HCT116 (cell line): ENCODE data around the gene SYNE2. TPM values are rescaled to one million over a fixed set of nuclear protein-coding genes. Genes with fewer than 3 reads are reported as not detected.

Experiments
- ATAC-seq: fragments of 200-7000 bp; cut with Tn5 transposase; 2 replicates; pipeline ENCODE4 v1.9.1; 2020; ENCODE audit warnings: mild to moderate bottlenecking, moderate library complexity
- BruUV-seq: library from RNA; stranded (reverse); fragments of 400-500 nt; replicated peaks from 2 replicates; lab custom pipeline; 2021; lab: Mats Ljungman, UMichigan
- CTCF ChIA-PET: fragments of 300-600 bp; sonication (Branson Sonifier 250); formaldehyde crosslinking; loops from one replicate; lab custom pipeline; 2021; ENCODE audit warnings: antibody characterized with exemption; lab: Charles Lee
- POLR2A ChIA-PET: fragments of 300-600, 350-600 bp; sonication (Branson Sonifier 250); formaldehyde crosslinking; loops from one replicate; lab custom pipeline; 2021; ENCODE audit warnings: antibody characterized with exemption; lab: Charles Lee
- RAD21 ChIA-PET, 2 experiments: fragments of 300-600 bp; sonication (Branson Sonifier 250); formaldehyde crosslinking; loops; one replicate each; lab custom pipeline; 2023; ENCODE audit warnings: low total read pairs in 2 of 2; ENCODE audit not compliant: uncharacterized antibody in 2 of 2, unreplicated experiment in 2 of 2, low non-redundant PET in 1 of 2; lab: Charles Lee
- DNase-seq: peaks from one replicate; pipeline ENCODE4 v3.0.0-alpha.2; 2010; ENCODE audit warnings: low read depth, low spot score
- H2AFZ ChIP-seq: fragments of 200-600 bp; shearing (Covaris generic), sonication (generic); 2 replicates; pipeline ENCODE4 v1.6.1; 2017; ENCODE audit warnings: low read depth, mixed run types, mixed read lengths, antibody characterized with exemption, low read length; ENCODE audit not compliant: poor library complexity, severe bottlenecking
- H3K27ac ChIP-seq: 2 replicates; pipeline ENCODE4 v1.5.1; 2012; ENCODE audit warnings: low read depth, low read length
- H3K27me3 ChIP-seq: fragments of 200-600 bp; sonication (generic); 2 replicates; pipeline ENCODE4 v1.6.1; 2016; ENCODE audit warnings: mixed run types, low read length, mixed read lengths; ENCODE audit not compliant: insufficient read depth
- H3K36me3 ChIP-seq, 2 experiments: fragments of 200-500 bp in 1 of 2; fragments of 200-600 bp in 1 of 2; sonication (Bioruptor generic) in 1 of 2; sonication (generic) in 1 of 2; 2 replicates each; pipeline versions ENCODE4 v1.5.1 to v1.6.1; 2014 to 2016; ENCODE audit warnings: low read length in 2 of 2, inconsistent platforms in 1 of 2, mixed read lengths in 1 of 2, mixed run types in 1 of 2; ENCODE audit not compliant: insufficient read depth in 2 of 2, control insufficient read depth in 1 of 2
- H3K4me1 ChIP-seq, 2 experiments: fragments of 200-600 bp in 1 of 2; sonication (generic) in 1 of 2; 2 replicates each; pipeline versions ENCODE4 v1.5.1 to v1.6.1; 2012 to 2017; ENCODE audit warnings: low read length in 2 of 2, inconsistent platforms in 1 of 2, mild to moderate bottlenecking in 1 of 2, mixed read lengths in 1 of 2, mixed run types in 1 of 2, moderate library complexity in 1 of 2; ENCODE audit not compliant: insufficient read depth in 2 of 2, control insufficient read depth in 1 of 2
- H3K4me2 ChIP-seq: fragments of 200-600 bp; sonication (generic); 2 replicates; pipeline ENCODE4 v1.6.1; 2017; ENCODE audit warnings: mixed run types, low read length, mixed read lengths
- H3K4me3 ChIP-seq, 2 experiments: fragments of 200-600 bp in 1 of 2; sonication (generic) in 1 of 2; replicated peaks in 1 of 2; 2 replicates each; pipeline ENCODE4 v1.5.1; 2011 to 2016; ENCODE audit warnings: low read length in 2 of 2, control low read depth in 1 of 2, low read depth in 1 of 2, mild to moderate bottlenecking in 1 of 2, mixed read lengths in 1 of 2, mixed run types in 1 of 2
- H3K79me2 ChIP-seq: fragments of 200-600 bp; sonication (generic); 2 replicates; pipeline ENCODE4 v1.6.1; 2017; ENCODE audit warnings: mild to moderate bottlenecking, mixed run types, low read length, moderate library complexity, mixed read lengths; ENCODE audit not compliant: insufficient read depth
- H3K9ac ChIP-seq: fragments of 200-600 bp; sonication (generic); 2 replicates; pipeline ENCODE4 v1.6.1; 2016; ENCODE audit warnings: low read length, mixed read lengths
- H3K9me2 ChIP-seq: fragments of 200-600 bp; sonication (generic), shearing (Covaris generic); 2 replicates; pipeline ENCODE4 v1.6.1; 2017; ENCODE audit warnings: mixed run types, mild to moderate bottlenecking, moderate library complexity; ENCODE audit not compliant: insufficient read depth
- H3K9me3 ChIP-seq, 2 experiments: fragments of 200-500 bp in 1 of 2; fragments of 200-600 bp in 1 of 2; sonication (Bioruptor generic) in 1 of 2; sonication (generic) in 1 of 2; 2 replicates each; pipeline ENCODE4 v1.6.1; 2014 to 2017; ENCODE audit warnings: low read length in 2 of 2, mixed read lengths in 2 of 2, inconsistent platforms in 1 of 2, low read depth in 1 of 2, mild to moderate bottlenecking in 1 of 2, mixed run types in 1 of 2, moderate library complexity in 1 of 2; ENCODE audit not compliant: control insufficient read depth in 1 of 2, insufficient read depth in 1 of 2
- H4K20me1 ChIP-seq: fragments of 200-600 bp; sonication (generic), shearing (Covaris generic); 2 replicates; pipeline ENCODE4 v1.6.1; 2017; ENCODE audit warnings: mixed run types, mild to moderate bottlenecking, moderate library complexity; ENCODE audit not compliant: insufficient read depth
- ATF3 ChIP-seq: IDR thresholded peaks from 2 replicates; pipeline ENCODE4 v1.6.1; 2012
- CBX3 ChIP-seq: IDR thresholded peaks from 2 replicates; pipeline ENCODE4 v1.6.1; 2012; ENCODE audit warnings: low read depth
- CEBPB ChIP-seq: IDR thresholded peaks from 2 replicates; pipeline ENCODE4 v1.6.1; 2012; ENCODE audit warnings: low read depth
- CTCF ChIP-seq, 3 experiments: fragments of 200-600 bp in 1 of 3; sonication (generic) in 1 of 3; IDR thresholded peaks in 2 of 3; conservative IDR thresholded peaks in 1 of 3; 2 replicates each; pipeline ENCODE4 v1.5.1; 2012 to 2017; ENCODE audit warnings: low read depth in 2 of 3, low read length in 2 of 3, antibody characterized with exemption in 1 of 3, borderline replicate concordance in 1 of 3, control low read depth in 1 of 3, mild to moderate bottlenecking in 1 of 3, mixed read lengths in 1 of 3, mixed run types in 1 of 3, moderate library complexity in 1 of 3; ENCODE audit not compliant: insufficient read depth in 1 of 3
- EGR1 ChIP-seq: IDR thresholded peaks from 2 replicates; pipeline ENCODE4 v1.6.1; 2012; ENCODE audit warnings: low read depth
- ELF1 ChIP-seq: IDR thresholded peaks from 2 replicates; pipeline ENCODE4 v1.6.1; 2012; ENCODE audit warnings: low read depth, borderline replicate concordance
- EZH2phosphoT487 ChIP-seq: fragments of 200-600 bp; IDR thresholded peaks from 2 replicates; pipeline ENCODE4 v1.6.1; 2018; ENCODE audit warnings: antibody characterized with exemption, borderline replicate concordance
- FOSL1 ChIP-seq: IDR thresholded peaks from 2 replicates; pipeline ENCODE4 v1.6.1; 2012; ENCODE audit warnings: low read depth
- MAX ChIP-seq: IDR thresholded peaks from 2 replicates; pipeline ENCODE4 v1.6.1; 2012
- POLR2A ChIP-seq: IDR thresholded peaks from 2 replicates; pipeline ENCODE4 v1.7.0; 2011; ENCODE audit warnings: borderline replicate concordance; ENCODE audit not compliant: insufficient read depth, insufficient read length; ENCODE audit errors: extremely low read depth
- POLR2AphosphoS5 ChIP-seq: IDR thresholded peaks from 2 replicates; pipeline ENCODE4 v1.6.1; 2011; ENCODE audit warnings: mild to moderate bottlenecking, low read depth, low read length, moderate library complexity
- RAD21 ChIP-seq: IDR thresholded peaks from 2 replicates; pipeline ENCODE4 v1.6.1; 2012; ENCODE audit warnings: low read depth, mild to moderate bottlenecking
- SRF ChIP-seq: IDR thresholded peaks from 2 replicates; pipeline ENCODE4 v1.6.1; 2012; ENCODE audit warnings: low read depth
- TCF7L2 ChIP-seq: IDR thresholded peaks from 2 replicates; pipeline ENCODE4 v1.7.0; 2011; ENCODE audit warnings: borderline replicate concordance, inconsistent platforms; ENCODE audit not compliant: insufficient read depth, insufficient read length; ENCODE audit errors: extremely low read depth
- YY1 ChIP-seq: IDR thresholded peaks from 2 replicates; pipeline ENCODE4 v1.6.1; 2011; ENCODE audit warnings: low read length, low read depth, moderate library complexity, mild to moderate bottlenecking; ENCODE audit not compliant: insufficient replicate concordance; ENCODE audit errors: extremely low read depth
- ZBTB33 ChIP-seq: IDR thresholded peaks from 2 replicates; pipeline ENCODE4 v1.6.1; 2011; ENCODE audit warnings: mild to moderate bottlenecking, low read length, moderate library complexity; ENCODE audit not compliant: insufficient replicate concordance; ENCODE audit errors: extremely low read depth
- ZFX ChIP-seq: fragments of 450-650 bp; IDR thresholded peaks from 2 replicates; pipeline ENCODE4 v1.6.1; 2017
- ZNF274 ChIP-seq: fragments of 200-500 bp; sonication (Bioruptor generic); IDR thresholded peaks from 2 replicates; pipeline ENCODE4 v1.6.1; 2014; ENCODE audit warnings: mild to moderate bottlenecking, low read depth, low read length, inconsistent platforms
- intact Hi-C: fragments of 100-400 bp; cut with micrococcal nuclease; formaldehyde crosslinking; loops from 2 replicates; pipeline ENCODE4 v1.10.0; 2022
- total RNA-seq: library from RNA; stranded (reverse); gene quantifications from one replicate; pipeline ENCODE4 v1.2.1, GENCODE V29; 2021; ENCODE audit not compliant: unreplicated experiment

SYNE2 gene
- total RNA-seq, 1 experiment from 2014 or later, result 28.8 TPM

- no peak for ATAC-seq
- Histone ChIP-seq H3K79me2 (no peaks in the 10 kb centered on the region), H3K27ac (no peak overlapping the region), H3K9me2 (no peaks in the 10 kb centered on the region), H3K27me3 (no peaks in the 10 kb centered on the region), H3K36me3 (no peaks in the 10 kb centered on the region; a peak in 1 of 4 replicates), H4K20me1 (no peaks in the 10 kb centered on the region), H3K4me3 (no peak overlapping the region), H3K4me2 (no peak overlapping the region), H3K9ac (no peak overlapping the region), H2AFZ (no peak overlapping the region), H3K9me3 (no peaks in the 10 kb centered on the region), H3K4me1 (no peaks in the 10 kb centered on the region)
- RAD21 ChIA-PET, result no interaction called here
- intact Hi-C loops, result no loop called here
- no TSS peak for BruUV-seq
- TF ChIP-seq CBX3, result no peak
- CTCF ChIA-PET, result no interaction called here
- POLR2A ChIA-PET, result no interaction called here
- DNase-seq, result no peak
These were observed 129.4 kb downstream of the SYNE2 start for GRCh38 chr14:63982156-63982555.

- BruUV-seq, result no TSS peak
- H2AFZ ChIP-seq, result no peak overlapping the region
- H3K4me3 ChIP-seq, result no peak overlapping the region
- H3K9ac ChIP-seq, result no peak overlapping the region
- POLR2A ChIA-PET, result no interaction called here
- H3K9me2 ChIP-seq, result no peaks in the 10 kb centered on the region
- intact Hi-C loops, result no loop called here
- no peaks in the 10 kb centered on the region; a peak in 1 of 4 replicates for H3K36me3 ChIP-seq
- H3K9me3 ChIP-seq, result no peaks in the 10 kb centered on the region
- RAD21 ChIA-PET, result no interaction called here
- H3K27ac ChIP-seq, result no peak overlapping the region
- H3K4me2 ChIP-seq, result no peak overlapping the region
- H3K27me3 ChIP-seq, result no peaks in the 10 kb centered on the region
- no peaks in the 10 kb centered on the region for H4K20me1 ChIP-seq
- no peaks in the 10 kb centered on the region for H3K79me2 ChIP-seq
- DNase-seq (no peak), ATAC-seq (no peak)
- CTCF ChIA-PET, result no interaction called here
- no peaks in the 10 kb centered on the region for H3K4me1 ChIP-seq
- TF ChIP-seq SRF, result no peak
- TF ChIP-seq EGR1, result no peak
- TF ChIP-seq CTCF (IDR thresholded peaks at IDR 0.05 in 2 of 3, conservative IDR thresholded peaks at IDR 0.05 in 1 of 3; ENCODE audit: borderline replicate concordance in 1 of 3, insufficient read depth in 1 of 3, low read depth in 2 of 3, low read length in 2 of 3), result no peak
- no peak for TF ChIP-seq ZBTB33
- no peak for TF ChIP-seq EZH2phosphoT487
- no peak for TF ChIP-seq CEBPB
- no peak for TF ChIP-seq YY1
- no peak for TF ChIP-seq POLR2A
- no peak for TF ChIP-seq MAX
- no peak for TF ChIP-seq CBX3
- TF ChIP-seq ZFX, result no peak
- TF ChIP-seq FOSL1, result no peak
- TF ChIP-seq ZNF274, result no peak
- TF ChIP-seq ATF3, result no peak
- no peak for TF ChIP-seq RAD21
- TF ChIP-seq TCF7L2, result no peak
- TF ChIP-seq ELF1, result no peak
- no peak for TF ChIP-seq POLR2AphosphoS5
These were observed 129.8 kb downstream of the SYNE2 start for GRCh38 chr14:63982629-63983028.
